H1 (cell line): ENCODE results near the gene HDAC11. TPM values are rescaled to one million over a fixed set of nuclear protein-coding genes. Genes with fewer than 3 reads are reported as not detected.

ENCODE experiments used
- KDM1A ChIP-seq: fragments of 200-600, 300-600 bp; sonication (generic); IDR thresholded peaks from 2 replicates; pipeline ENCODE4 v1.7.1; 2016; ENCODE audit warnings: mild to moderate bottlenecking, low read length, borderline replicate concordance
- RXRA ChIP-seq: IDR thresholded peaks from 2 replicates; pipeline ENCODE4 v1.6.1; 2011; ENCODE audit warnings: low read depth, mild to moderate bottlenecking, low read length, moderate library complexity; ENCODE audit not compliant: insufficient read depth
- SP2 ChIP-seq: IDR thresholded peaks from 2 replicates; pipeline ENCODE4 v1.6.1; 2012; ENCODE audit warnings: mild to moderate bottlenecking, low read length, inconsistent platforms
- polyA plus RNA-seq, 7 experiments: library from polyadenylated mRNA; depleted of rRNA in 3 of 7; stranded (reverse) in 5 of 7; unstranded in 2 of 7; fragments of >200 nt in 5 of 7; fragments of 200-250 nt in 2 of 7; gene quantifications; 1 replicate in 5 of 7; 2 replicates in 1 of 7; 4 replicates in 1 of 7; pipeline versions ENCODE4 v1.2.1 to v1.2.3, GENCODE V29; 2011 to 2013; ENCODE audit warnings: missing spikeins in 2 of 7, mixed read lengths in 2 of 7
- total RNA-seq: library from RNA; stranded (reverse); fragmentation: NEBNext Ultra II Directional; extraction: Animal tissue kit (Norgen Biotek cat#: 25700); gene quantifications from 2 replicates; pipeline ENCODE4 v1.2.1, GENCODE V29; 2021
- TF ChIP-seq, protein P1 (sequence below): IDR thresholded peaks from 2 replicates; pipeline ENCODE4 v1.6.1; 2011; ENCODE audit warnings: low read length, improper control_type of control experiment

Gene HDAC11
- total and polyA plus RNA-seq, 2 of the 8 experiments (the other 6 are each of a cell fraction or from before 2014, with no cell fraction given) = 6.8 to 7.4 TPM

DNA sequence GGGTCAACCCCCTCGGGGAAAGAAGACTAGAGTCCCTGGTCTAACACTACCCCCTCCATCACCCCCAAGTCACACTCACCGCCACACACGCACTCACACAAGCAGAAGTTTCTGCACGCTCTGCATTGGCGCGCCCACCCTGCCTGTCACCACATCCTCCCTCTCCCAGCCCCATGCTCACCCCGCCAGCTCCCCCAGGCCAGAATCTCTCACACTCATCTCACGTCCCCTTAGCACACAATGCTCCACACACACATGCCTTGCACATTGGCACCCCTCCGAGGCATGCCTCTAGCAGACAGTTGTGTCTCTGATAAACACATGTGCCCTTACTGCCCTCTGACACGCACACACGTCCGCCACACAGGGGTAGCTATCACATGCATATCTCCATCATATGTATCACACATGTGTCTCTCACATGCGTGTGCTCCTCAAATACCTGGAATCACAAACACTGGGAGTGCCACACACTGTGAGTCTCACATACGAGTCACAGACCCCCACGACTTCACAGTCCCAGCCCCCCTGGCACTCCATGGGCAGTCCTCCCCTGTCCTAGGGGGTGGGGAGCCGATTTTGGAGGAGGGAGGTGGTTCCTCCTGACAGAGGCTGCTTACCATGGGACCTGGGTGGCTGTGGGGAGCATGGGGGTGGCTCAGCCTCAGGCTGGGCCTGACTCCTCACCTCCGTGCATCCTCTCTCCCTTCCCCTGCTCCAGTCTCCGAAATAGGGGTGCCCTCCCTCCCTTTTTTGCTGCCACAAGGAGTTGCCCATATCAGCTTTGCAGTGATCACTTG, 69.7 kb downstream of the HDAC11 start (continued):
- TF ChIP-seq, protein P1, sequence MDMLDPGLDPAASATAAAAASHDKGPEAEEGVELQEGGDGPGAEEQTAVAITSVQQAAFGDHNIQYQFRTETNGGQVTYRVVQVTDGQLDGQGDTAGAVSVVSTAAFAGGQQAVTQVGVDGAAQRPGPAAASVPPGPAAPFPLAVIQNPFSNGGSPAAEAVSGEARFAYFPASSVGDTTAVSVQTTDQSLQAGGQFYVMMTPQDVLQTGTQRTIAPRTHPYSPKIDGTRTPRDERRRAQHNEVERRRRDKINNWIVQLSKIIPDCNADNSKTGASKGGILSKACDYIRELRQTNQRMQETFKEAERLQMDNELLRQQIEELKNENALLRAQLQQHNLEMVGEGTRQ = no peak
- no peak for TF ChIP-seq SP2
- no peak for TF ChIP-seq KDM1A
- no peak for TF ChIP-seq RXRA
